Dendritic cell treated with granulocyte-macrophage colony-stimulating factor and Interleukin-4, amounts not matched to agents 40 ng/mL and 50 ng/mL, for 4 days (primary cell): ENCODE data around the gene TNNC2.

Source experiments
- H3K27ac Mint-ChIP-seq: one replicate; pipeline ENCODE4 v1.8.0; 2022; ENCODE audit warnings: mild to moderate bottlenecking, mixed read lengths
- H3K27me3 Mint-ChIP-seq: one replicate; pipeline ENCODE4 v1.8.0; 2022; ENCODE audit warnings: mild to moderate bottlenecking, mixed read lengths
- H3K36me3 Mint-ChIP-seq: one replicate; pipeline ENCODE4 v1.8.0; 2022; ENCODE audit warnings: low read depth, mixed read lengths
- H3K4me1 Mint-ChIP-seq: one replicate; pipeline ENCODE4 v1.8.0; 2022; ENCODE audit warnings: low read depth, mixed read lengths
- H3K4me3 Mint-ChIP-seq: one replicate; pipeline ENCODE4 v1.8.0; 2022; ENCODE audit warnings: mild to moderate bottlenecking, moderate library complexity, mixed read lengths
- H3K9me3 Mint-ChIP-seq: one replicate; pipeline ENCODE4 v1.8.0; 2022; ENCODE audit warnings: mixed read lengths
- intact Hi-C: fragments of 100-400 bp; cut with micrococcal nuclease; formaldehyde crosslinking; loops from one replicate; pipeline ENCODE4 v1.15.0; 2022

The TNNC2 gene

GRCh38 chr20:45857114-45857881 lies 30.2 kb upstream of the TNNC2 start, which contains the start of the genes ACOT8 and ZSWIM3:
ACOT8 (minus strand) TSS chr20:45857392; CDS start chr20:45857315, 77 bp downstream.
ZSWIM3 (plus strand) TSS chr20:45857614; CDS start chr20:45857826, 212 bp downstream.
- Mint-ChIP-seq H3K4me1 (peaks cover 59% of the 10 kb centered on the region), H3K4me3 (peak within 1 kb of the TSS; percentile 91), H3K9me3 (no peaks in the 10 kb centered on the region), H3K36me3 (peaks cover 44% of the 10 kb centered on the region), H3K27me3 (no peaks in the 10 kb centered on the region), H3K27ac (peak within 1 kb of the TSS; percentile 96)
- intact Hi-C loops = loop anchor here (1.0 to 2.0 kb wide), 2 partner anchors 44 to 78 kb away; partner anchors contain the start of gene UBE2C

GRCh38 chr20:45853484-45853883 lies 26.4 kb upstream of the TNNC2 start:
- Mint-ChIP-seq H3K27ac (no peak overlapping the region), H3K4me1 (peaks cover 33% of the 10 kb centered on the region), H3K36me3 (peaks cover 82% of the 10 kb centered on the region), H3K9me3 (no peaks in the 10 kb centered on the region), H3K4me3 (no peak overlapping the region), H3K27me3 (no peaks in the 10 kb centered on the region)
- intact Hi-C loops = no loop called here

GRCh38 chr20:45852326-45852725 lies 25.2 kb upstream of the TNNC2 start:
- H3K27me3 Mint-ChIP-seq = no peaks in the 10 kb centered on the region
- H3K36me3 Mint-ChIP-seq = peaks cover 89% of the 10 kb centered on the region
- H3K4me1 Mint-ChIP-seq = peaks cover 23% of the 10 kb centered on the region
- intact Hi-C loops = no loop called here
- no peaks in the 10 kb centered on the region for H3K9me3 Mint-ChIP-seq
- H3K27ac Mint-ChIP-seq = no peak overlapping the region
- H3K4me3 Mint-ChIP-seq = no peak overlapping the region

- intact Hi-C loops = no loop called here
- Mint-ChIP-seq H3K4me3 (no peak overlapping the region), H3K9me3 (no peaks in the 10 kb centered on the region), H3K4me1 (peaks cover 20% of the 10 kb centered on the region), H3K36me3 (peaks cover 89% of the 10 kb centered on the region), H3K27me3 (no peaks in the 10 kb centered on the region), H3K27ac (no peak overlapping the region)
Measured at GRCh38 chr20:45851501-45851900, 24.4 kb upstream of the TNNC2 start.

DNA sequence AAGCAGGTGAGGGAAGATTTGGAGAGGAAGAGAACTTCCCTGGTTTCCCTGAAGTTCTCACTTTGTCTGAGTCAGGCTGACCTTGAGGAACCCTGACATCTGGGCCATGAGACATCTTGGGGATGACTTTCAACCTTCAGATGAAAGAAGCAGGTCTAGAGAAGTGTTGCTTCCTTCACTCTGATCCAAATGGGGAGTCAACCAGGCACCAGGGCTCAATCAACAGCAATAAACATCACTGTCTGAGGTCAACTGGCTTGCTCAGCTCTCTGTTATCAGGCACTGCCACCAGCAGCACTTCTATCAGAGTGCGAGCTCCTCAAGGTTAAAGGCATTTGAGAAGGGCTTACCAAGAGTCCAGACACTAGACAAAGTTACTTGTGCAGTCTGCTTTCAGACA lies 23.8 kb upstream of the TNNC2 start:
- peaks cover 14% of the 10 kb centered on the region for H3K4me1 Mint-ChIP-seq
- no peak overlapping the region for H3K27ac Mint-ChIP-seq
- peaks cover 94% of the 10 kb centered on the region for H3K36me3 Mint-ChIP-seq
- no peaks in the 10 kb centered on the region for H3K9me3 Mint-ChIP-seq
- H3K4me3 Mint-ChIP-seq = no peak overlapping the region
- intact Hi-C loops = no loop called here
- no peaks in the 10 kb centered on the region for H3K27me3 Mint-ChIP-seq

DNA sequence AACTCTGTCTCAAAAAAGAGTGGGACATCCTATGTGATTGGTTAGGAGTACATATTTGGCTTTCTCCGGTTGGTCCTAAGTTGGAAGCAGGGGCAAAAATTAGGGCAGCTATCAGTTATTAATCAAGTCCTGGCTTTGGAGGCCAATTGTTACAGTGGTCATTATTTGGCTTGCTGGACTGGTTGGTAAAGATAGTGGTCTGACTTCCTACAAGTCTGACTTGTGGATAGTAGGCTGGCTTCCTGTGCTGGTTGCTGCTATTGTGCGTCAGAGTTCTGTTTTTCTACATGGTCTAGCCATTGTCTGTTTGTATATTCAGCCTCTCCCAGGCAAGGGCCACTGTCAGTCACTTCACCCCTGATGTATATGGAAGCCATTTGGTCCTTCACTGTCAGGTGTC lies 23.1 kb upstream of the TNNC2 start:
- no peaks in the 10 kb centered on the region for H3K9me3 Mint-ChIP-seq
- H3K36me3 Mint-ChIP-seq = peaks cover 99% of the 10 kb centered on the region
- peaks cover 10% of the 10 kb centered on the region for H3K4me1 Mint-ChIP-seq
- no peak overlapping the region for H3K4me3 Mint-ChIP-seq
- H3K27ac Mint-ChIP-seq = no peak overlapping the region
- intact Hi-C loops = no loop called here
- no peaks in the 10 kb centered on the region for H3K27me3 Mint-ChIP-seq

- Mint-ChIP-seq H3K9me3 (no peaks in the 10 kb centered on the region), H3K4me3 (no peak overlapping the region), H3K4me1 (no peaks in the 10 kb centered on the region), H3K27me3 (no peaks in the 10 kb centered on the region), H3K27ac (no peak overlapping the region), H3K36me3 (peaks cover 99% of the 10 kb centered on the region)
- intact Hi-C loops = no loop called here
Measured at GRCh38 chr20:45848969-45849582, 22.0 kb upstream of the TNNC2 start.

DNA sequence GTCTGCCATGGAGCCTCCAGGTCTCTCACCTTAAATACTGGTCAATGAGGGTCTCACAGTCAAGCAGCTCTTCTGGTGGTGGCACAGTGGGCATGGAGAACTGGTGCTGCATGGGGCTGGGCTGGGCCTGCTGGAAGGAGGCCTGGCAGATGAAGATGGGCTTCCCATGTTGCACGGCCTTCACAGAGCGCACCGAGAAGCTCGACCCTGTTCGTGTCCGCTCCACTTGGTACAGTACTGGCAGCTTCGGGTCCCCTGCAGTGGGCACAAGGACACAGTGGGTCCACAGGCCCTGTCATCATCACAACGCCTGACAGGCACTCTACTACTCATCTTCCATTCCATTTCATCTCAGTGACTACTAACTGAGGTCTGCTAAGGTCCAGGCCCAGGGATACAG lies 21.3 kb upstream of the TNNC2 start:
- intact Hi-C loops = no loop called here
- no peak overlapping the region for H3K4me3 Mint-ChIP-seq
- H3K27ac Mint-ChIP-seq = no peak overlapping the region
- peaks cover 2% of the 10 kb centered on the region for H3K4me1 Mint-ChIP-seq
- H3K27me3 Mint-ChIP-seq = no peaks in the 10 kb centered on the region
- H3K9me3 Mint-ChIP-seq = no peaks in the 10 kb centered on the region
- peaks cover 99% of the 10 kb centered on the region for H3K36me3 Mint-ChIP-seq

- no peaks in the 10 kb centered on the region for H3K9me3 Mint-ChIP-seq
- no peak overlapping the region for H3K4me3 Mint-ChIP-seq
- peaks cover 28% of the 10 kb centered on the region for H3K4me1 Mint-ChIP-seq
- intact Hi-C loops = no loop called here
- H3K27me3 Mint-ChIP-seq = no peaks in the 10 kb centered on the region
- H3K36me3 Mint-ChIP-seq = peaks cover 93% of the 10 kb centered on the region
- H3K27ac Mint-ChIP-seq = no peak overlapping the region
Measured at GRCh38 chr20:45845452-45845851, 18.3 kb upstream of the TNNC2 start.

GRCh38 chr20:45843506-45843905 lies 16.4 kb upstream of the TNNC2 start:
- H3K27me3 Mint-ChIP-seq = no peaks in the 10 kb centered on the region
- intact Hi-C loops = no loop called here
- H3K36me3 Mint-ChIP-seq = peaks cover 85% of the 10 kb centered on the region
- no peaks in the 10 kb centered on the region for H3K9me3 Mint-ChIP-seq
- H3K4me3 Mint-ChIP-seq = no peak overlapping the region
- H3K27ac Mint-ChIP-seq = no peak overlapping the region
- H3K4me1 Mint-ChIP-seq = peaks cover 28% of the 10 kb centered on the region

DNA sequence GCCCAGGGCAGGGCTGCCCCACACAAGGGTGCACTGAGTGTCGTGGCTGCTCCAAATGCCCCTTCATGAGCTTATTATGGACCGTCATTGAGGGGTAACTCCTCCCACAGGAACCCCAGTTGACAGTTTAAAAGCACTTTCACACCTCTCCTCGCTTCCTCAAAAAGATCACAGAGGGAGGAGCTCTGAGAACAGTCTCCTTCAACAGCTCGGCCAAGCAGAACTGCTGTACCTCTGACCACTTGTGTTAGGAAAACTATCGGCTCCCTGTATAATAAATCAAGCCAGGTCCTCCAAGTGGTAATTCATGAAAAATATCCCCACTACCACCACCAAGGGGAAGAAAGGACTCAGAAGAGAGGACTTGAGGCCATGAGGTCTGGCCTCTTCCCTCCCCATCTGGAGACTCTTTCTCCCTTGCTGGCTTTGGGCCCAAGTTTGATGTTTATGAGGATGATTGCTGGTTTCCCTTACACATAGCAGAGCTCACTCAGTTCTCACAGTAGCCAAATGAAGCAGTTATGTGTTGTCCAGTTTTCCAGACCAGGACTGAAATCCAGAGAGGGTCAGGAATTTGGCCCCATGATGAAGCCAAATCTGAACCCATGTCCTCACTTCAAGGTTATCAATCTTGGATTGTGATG lies 15.2 kb upstream of the TNNC2 start:
- peaks cover 74% of the 10 kb centered on the region for H3K36me3 Mint-ChIP-seq
- intact Hi-C loops = no loop called here
- H3K4me1 Mint-ChIP-seq = peaks cover 28% of the 10 kb centered on the region
- no peaks in the 10 kb centered on the region for H3K9me3 Mint-ChIP-seq
- H3K27ac Mint-ChIP-seq = no peak overlapping the region
- no peak overlapping the region for H3K4me3 Mint-ChIP-seq
- H3K27me3 Mint-ChIP-seq = no peaks in the 10 kb centered on the region

DNA sequence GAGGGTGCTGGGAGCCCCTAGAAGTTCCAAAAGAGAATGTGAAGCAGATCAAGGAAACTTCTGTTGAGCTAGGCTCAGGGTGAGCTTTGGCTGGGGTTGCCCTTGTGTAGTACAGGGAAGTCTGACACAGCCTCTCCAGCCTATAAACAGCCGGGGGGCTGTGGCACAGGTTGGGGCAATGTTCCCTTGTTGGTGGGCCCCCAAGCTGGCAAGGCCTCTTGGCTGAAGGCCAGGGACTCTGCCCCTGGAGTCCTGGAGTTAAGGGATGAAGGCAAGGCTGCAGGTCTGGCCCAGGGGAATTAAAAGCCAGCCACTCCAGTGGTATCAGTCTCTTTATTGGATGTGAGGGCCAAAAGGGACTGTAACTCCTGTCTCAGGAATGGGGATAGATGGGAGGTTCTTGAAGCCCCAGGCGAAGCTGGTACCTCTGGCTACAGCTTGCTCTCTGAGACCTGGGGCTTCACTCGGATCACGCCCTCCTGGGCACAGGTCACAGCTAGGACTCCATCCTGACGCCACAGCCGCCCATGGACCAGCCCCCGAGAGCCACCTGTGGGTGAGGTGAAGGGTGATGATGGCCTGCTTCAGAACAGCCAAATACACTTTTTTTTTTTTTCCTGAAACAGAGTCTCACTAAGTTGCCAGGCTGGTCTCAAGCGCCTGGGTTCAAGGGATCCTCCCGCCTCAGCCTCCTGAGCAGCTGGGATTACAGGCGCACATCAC lies 14.5 kb upstream of the TNNC2 start:
- no peaks in the 10 kb centered on the region for H3K9me3 Mint-ChIP-seq
- H3K27ac Mint-ChIP-seq = peak overlapping the region; percentile 40
- H3K4me3 Mint-ChIP-seq = no peak overlapping the region
- H3K36me3 Mint-ChIP-seq = peaks cover 67% of the 10 kb centered on the region
- H3K4me1 Mint-ChIP-seq = peaks cover 32% of the 10 kb centered on the region
- H3K27me3 Mint-ChIP-seq = no peaks in the 10 kb centered on the region
- intact Hi-C loops = no loop called here

DNA sequence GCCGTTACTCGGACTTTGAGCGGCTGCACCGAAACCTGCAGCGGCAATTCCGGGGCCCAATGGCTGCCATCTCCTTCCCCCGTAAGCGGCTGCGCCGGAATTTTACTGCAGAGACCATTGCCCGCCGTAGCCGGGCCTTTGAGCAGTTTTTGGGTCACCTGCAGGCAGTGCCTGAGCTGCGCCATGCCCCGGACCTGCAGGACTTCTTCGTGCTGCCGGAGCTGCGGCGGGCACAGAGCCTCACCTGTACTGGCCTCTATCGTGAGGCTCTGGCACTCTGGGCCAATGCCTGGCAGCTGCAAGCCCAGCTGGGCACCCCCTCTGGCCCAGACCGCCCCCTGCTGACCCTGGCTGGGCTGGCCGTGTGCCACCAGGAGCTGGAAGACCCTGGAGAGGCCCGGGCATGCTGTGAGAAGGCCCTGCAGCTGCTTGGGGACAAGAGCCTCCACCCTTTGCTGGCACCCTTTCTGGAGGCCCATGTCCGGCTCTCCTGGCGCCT lies 13.6 kb upstream of the TNNC2 start:
- peaks cover 39% of the 10 kb centered on the region for H3K4me1 Mint-ChIP-seq
- peaks cover 59% of the 10 kb centered on the region for H3K36me3 Mint-ChIP-seq
- no peaks in the 10 kb centered on the region for H3K27me3 Mint-ChIP-seq
- no peaks in the 10 kb centered on the region for H3K9me3 Mint-ChIP-seq
- H3K4me3 Mint-ChIP-seq = no peak overlapping the region
- H3K27ac Mint-ChIP-seq = peak overlapping the region; percentile 40
- intact Hi-C loops = no loop called here
